ENCODE data around the gene OSBP2.
"Not testable (repeated sequence)": the region's sequence is repeated elsewhere in the genome, so short reads cannot be mapped to it uniquely, and the experiment has no call there.

Gene OSBP2

GRCh38 chr22:30667107-30667493, 27.6 kb upstream of the OSBP2 start:
- no peak for TF ChIP-seq CTCF (conservative IDR thresholded peaks at IDR 0.05; ENCODE audit: low read depth, low read length)
- no peak for DNase-seq (ENCODE audit: low read depth)
- peak overlapping the region; percentile 96 for H3K4me3 ChIP-seq (ENCODE audit: low read depth, low read length)

DNA sequence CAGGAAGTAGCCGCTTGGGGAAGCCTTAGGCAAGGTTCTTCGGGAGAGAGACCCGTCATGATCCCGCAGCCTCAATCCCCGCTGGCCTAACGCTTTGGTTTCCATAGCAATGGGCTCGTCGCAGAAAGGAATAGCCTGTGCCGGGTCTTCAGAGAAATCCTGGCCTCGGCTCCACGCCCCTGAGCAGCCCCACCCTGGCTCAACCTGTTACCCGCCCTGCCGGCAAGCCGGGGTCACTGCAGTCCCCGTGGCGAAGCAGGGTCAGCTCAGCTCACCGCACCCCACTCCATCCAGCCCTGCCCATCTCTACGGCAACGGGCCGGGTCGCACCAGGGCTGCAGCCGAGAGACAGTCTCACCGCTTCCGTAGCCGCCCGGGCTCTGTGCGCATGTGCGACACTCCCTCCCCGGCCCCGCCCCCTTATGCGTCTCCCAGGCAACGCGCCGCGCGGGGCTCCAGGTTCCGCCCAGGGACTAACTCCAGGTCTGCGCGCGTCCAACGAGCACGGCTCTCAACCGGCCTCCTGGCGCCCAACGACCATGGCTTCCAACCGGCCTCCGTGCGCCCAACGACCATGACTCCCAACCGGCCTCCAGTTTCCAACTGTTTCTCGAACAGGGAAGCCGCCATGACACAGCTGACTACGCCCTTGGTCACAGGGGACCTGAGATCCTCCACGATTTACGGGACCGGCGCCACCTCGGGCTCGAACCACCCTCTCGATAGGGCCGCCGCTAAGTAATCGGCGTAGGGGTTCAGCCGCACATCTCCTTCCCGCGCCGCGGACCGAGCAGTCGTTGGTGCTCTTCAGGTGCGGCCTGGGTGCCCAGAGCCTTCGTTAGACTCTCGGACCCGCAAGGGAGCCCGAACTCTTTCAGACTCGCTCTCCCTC, 26.9 kb upstream of the OSBP2 start, which contains the start of gene DUSP18:
DUSP18 (minus strand) TSS at position 382 of the 892 bp plus-strand sequence. CDS start 3,872 bp downstream, outside the sequence.
- peak; percentile 43 for TF ChIP-seq CTCF (conservative IDR thresholded peaks at IDR 0.05; ENCODE audit: low read depth, low read length)
- peak; percentile 88 for DNase-seq (ENCODE audit: low read depth)
- peak within 1 kb of the TSS; percentile 96 for H3K4me3 ChIP-seq (ENCODE audit: low read depth, low read length)

GRCh38 chr22:30668386-30668710, 26.3 kb upstream of the OSBP2 start:
- H3K4me3 ChIP-seq (ENCODE audit: low read depth, low read length): peak overlapping the region; percentile 96
- no peak for TF ChIP-seq CTCF (conservative IDR thresholded peaks at IDR 0.05; ENCODE audit: low read depth, low read length)
- no peak for DNase-seq (ENCODE audit: low read depth)

DNA sequence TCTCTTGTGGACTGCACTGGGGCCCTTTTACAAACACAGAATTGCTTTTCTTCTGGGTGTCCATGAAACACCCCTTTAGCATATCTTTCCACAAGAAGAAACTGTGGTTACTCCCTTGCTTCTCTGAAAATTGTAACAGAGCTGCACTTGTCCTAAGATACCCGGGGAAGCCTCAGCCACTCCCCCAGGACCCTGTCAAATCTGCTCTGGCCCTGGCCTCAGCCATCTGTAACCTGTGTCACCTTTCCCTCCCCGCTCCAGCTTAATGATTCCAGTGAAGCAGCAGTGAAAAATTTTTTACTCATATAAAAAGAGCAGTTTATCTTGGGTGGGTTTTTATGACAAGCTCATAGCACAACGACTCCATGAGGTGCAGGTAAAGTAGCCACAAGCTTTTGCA, 23.6 kb upstream of the OSBP2 start:
- DNase-seq (ENCODE audit: low read depth): no peak
- no peak overlapping the region for H3K4me3 ChIP-seq (ENCODE audit: low read depth, low read length)
- no peak for TF ChIP-seq CTCF (conservative IDR thresholded peaks at IDR 0.05; ENCODE audit: low read depth, low read length)

GRCh38 chr22:30673136-30673535, 21.5 kb upstream of the OSBP2 start:
- no peak overlapping the region for H3K4me3 ChIP-seq (ENCODE audit: low read depth, low read length)
- TF ChIP-seq CTCF (conservative IDR thresholded peaks at IDR 0.05; ENCODE audit: low read depth, low read length): no peak
- DNase-seq (ENCODE audit: low read depth): no peak

- DNase-seq (ENCODE audit: low read depth): no peak
- TF ChIP-seq CTCF (conservative IDR thresholded peaks at IDR 0.05; ENCODE audit: low read depth, low read length): no peak
- no peak overlapping the region for H3K4me3 ChIP-seq (ENCODE audit: low read depth, low read length)
Observed at GRCh38 chr22:30674482-30674881, 20.2 kb upstream of the OSBP2 start.

GRCh38 chr22:30675436-30675835, 19.2 kb upstream of the OSBP2 start:
- no peak for DNase-seq (ENCODE audit: low read depth)
- H3K4me3 ChIP-seq (ENCODE audit: low read depth, low read length): no peak overlapping the region
- TF ChIP-seq CTCF (conservative IDR thresholded peaks at IDR 0.05; ENCODE audit: low read depth, low read length): no peak

DNA sequence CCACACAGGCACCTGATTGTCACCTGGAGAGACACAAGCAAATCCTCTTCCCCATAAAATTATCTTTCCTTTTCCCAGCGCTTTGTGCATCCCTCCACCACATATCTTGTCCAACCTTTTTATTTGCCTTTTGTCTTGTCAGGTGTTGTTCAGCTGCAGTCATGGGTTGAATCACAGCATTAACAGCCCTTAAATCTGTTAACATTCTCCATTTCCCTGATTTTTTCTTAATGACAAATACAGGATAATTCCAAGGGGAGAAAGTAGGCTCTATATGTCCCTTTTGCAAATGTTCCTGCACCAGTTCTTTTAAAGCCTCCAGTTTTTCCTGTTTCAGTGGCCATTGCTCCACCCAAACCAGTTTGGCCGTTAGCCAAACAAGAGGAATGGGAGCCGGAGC, 18.1 kb upstream of the OSBP2 start:
- DNase-seq (ENCODE audit: low read depth); H3K4me3 ChIP-seq (ENCODE audit: low read depth, low read length): not testable (repeated sequence)

DNA sequence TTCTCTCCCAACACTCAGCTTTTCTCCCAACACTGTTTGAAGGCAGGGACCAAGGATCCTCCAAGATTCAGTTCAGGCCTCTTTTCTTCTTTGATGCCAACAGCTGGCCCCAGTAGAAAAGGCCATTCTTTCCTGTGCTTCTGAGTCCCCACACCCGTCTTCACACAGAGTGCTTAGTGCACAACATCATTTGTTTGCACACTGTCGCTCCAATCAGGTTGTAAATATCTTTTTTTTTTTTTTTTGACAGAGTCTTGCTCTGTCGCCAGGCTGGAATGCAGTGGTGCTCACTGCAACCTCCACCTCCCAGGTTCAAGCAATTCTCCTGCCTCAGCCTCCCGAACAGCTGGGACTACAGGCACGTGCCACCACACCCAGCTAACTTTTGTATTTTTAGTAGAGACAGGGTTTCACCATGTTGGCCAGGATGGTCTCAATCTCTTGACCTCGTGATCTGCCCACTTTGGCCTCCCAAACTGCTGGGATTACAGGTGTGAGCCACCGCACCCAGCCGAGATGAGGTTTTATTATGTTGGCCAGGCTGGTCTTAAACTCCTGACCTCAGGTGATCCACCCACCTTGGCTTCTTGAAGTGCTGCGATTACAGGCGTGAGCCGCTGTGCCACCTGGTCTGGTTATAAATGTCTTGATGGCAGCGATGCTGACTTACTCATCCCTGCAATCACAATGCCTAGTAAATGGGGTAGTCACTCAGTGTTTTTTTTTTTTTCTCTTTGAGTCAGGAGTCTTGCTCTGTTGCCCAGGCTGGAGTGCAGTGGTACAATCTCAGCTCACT, 14.6 kb upstream of the OSBP2 start:
- DNase-seq (ENCODE audit: low read depth); H3K4me3 ChIP-seq (ENCODE audit: low read depth, low read length): not testable (repeated sequence)
